Fibroblast of villous mesenchyme (primary cell): ENCODE results near the gene SCARB1. TPM values are rescaled to one million over a fixed set of nuclear protein-coding genes. Genes with fewer than 3 reads are reported as not detected.

Experiments used
- DNase-seq: peaks from one replicate; pipeline ENCODE4 v3.0.0-alpha.2; 2010; ENCODE audit warnings: low read depth
- H3K4me3 ChIP-seq: 2 replicates; pipeline ENCODE4 v1.5.1; 2011; ENCODE audit warnings: low read depth, mild to moderate bottlenecking, low read length
- CTCF ChIP-seq: IDR thresholded peaks from 2 replicates; pipeline ENCODE4 v1.5.1; 2012; ENCODE audit warnings: low read depth, mild to moderate bottlenecking, low read length; ENCODE audit not compliant: insufficient read depth
- total RNA-seq: library from RNA; depleted of rRNA; stranded (reverse); fragments of >200 nt; gene quantifications from 2 replicates; pipeline ENCODE4 v1.2.3, GENCODE V29; 2012

The SCARB1 gene
- total RNA-seq, 1 donor: 28.5 TPM

GRCh38 chr12:124795081-124795948, 68.3 kb downstream of the SCARB1 start:
- no peak overlapping the region for H3K4me3 ChIP-seq
- TF ChIP-seq CTCF: no peak
- DNase-seq: no peak

GRCh38 chr12:124792961-124793441, 70.7 kb downstream of the SCARB1 start:
- no peak for DNase-seq
- no peak overlapping the region for H3K4me3 ChIP-seq
- no peak for TF ChIP-seq CTCF

- DNase-seq: no peak
- TF ChIP-seq CTCF: no peak
- no peak overlapping the region for H3K4me3 ChIP-seq
Observed at GRCh38 chr12:124792156-124792555, 71.5 kb downstream of the SCARB1 start.

- no peak overlapping the region for H3K4me3 ChIP-seq
- no peak for DNase-seq
- TF ChIP-seq CTCF: no peak
Observed at GRCh38 chr12:124790650-124791400, 72.8 kb downstream of the SCARB1 start.

- DNase-seq: no peak
- no peak for TF ChIP-seq CTCF
- H3K4me3 ChIP-seq: no peak overlapping the region
Observed at GRCh38 chr12:124788936-124789555, 74.6 kb downstream of the SCARB1 start.

GRCh38 chr12:124786061-124786964, 77.4 kb downstream of the SCARB1 start:
- DNase-seq: peak; percentile 85
- H3K4me3 ChIP-seq: peak overlapping the region; percentile 52
- no peak for TF ChIP-seq CTCF
